SK-N-MC (cell line): ENCODE data around the gene CPA5.
A peak's percentile ranks its signal among the peaks of the same experiment; 100 is the strongest.

Experiments used
- DNase-seq: peaks from one replicate; pipeline ENCODE4 v3.0.0-alpha.2; 2011; ENCODE audit warnings: low read depth, low spot score
- H3K27ac ChIP-seq: fragments of 200-600 bp; sonication (generic); 2 replicates; pipeline ENCODE4 v1.5.1; 2016; ENCODE audit warnings: mixed run types
- H3K36me3 ChIP-seq: fragments of 200-600 bp; sonication (generic); 2 replicates; pipeline ENCODE4 v1.6.1; 2017; ENCODE audit warnings: antibody characterized with exemption, low read length, mixed read lengths; ENCODE audit not compliant: insufficient read depth
- H3K4me3 ChIP-seq: fragments of 200-600 bp; sonication (generic); 2 replicates; pipeline ENCODE4 v1.5.1; 2016
- H3K9ac ChIP-seq: fragments of 200-600 bp; sonication (generic); 2 replicates; pipeline ENCODE4 v1.8.0; 2017; ENCODE audit warnings: mixed run types, mixed read lengths; ENCODE audit not compliant: insufficient read length
- H3K9me3 ChIP-seq: fragments of 200-600 bp; sonication (generic); 2 replicates; pipeline ENCODE4 v1.6.1; 2017; ENCODE audit warnings: low read depth, mild to moderate bottlenecking, antibody characterized with exemption, low read length, moderate library complexity, mixed read lengths
- EZH2 ChIP-seq: fragments of 200-600 bp; sonication (generic); IDR thresholded peaks from one replicate; pipeline ENCODE4 v1.6.1; 2017; ENCODE audit warnings: antibody characterized with exemption
- FOXP2 ChIP-seq: optimal IDR thresholded peaks from 2 replicates; pipeline ENCODE3; 2011; ENCODE audit warnings: mild to moderate bottlenecking, moderate library complexity; ENCODE audit not compliant: insufficient read depth; ENCODE audit errors: extremely low read length, control extremely low read depth
- POLR2AphosphoS5 ChIP-seq: IDR thresholded peaks from 2 replicates; pipeline ENCODE4 v1.6.1; 2012; ENCODE audit warnings: mild to moderate bottlenecking, low read depth, low read length, borderline replicate concordance

Gene CPA5

DNA sequence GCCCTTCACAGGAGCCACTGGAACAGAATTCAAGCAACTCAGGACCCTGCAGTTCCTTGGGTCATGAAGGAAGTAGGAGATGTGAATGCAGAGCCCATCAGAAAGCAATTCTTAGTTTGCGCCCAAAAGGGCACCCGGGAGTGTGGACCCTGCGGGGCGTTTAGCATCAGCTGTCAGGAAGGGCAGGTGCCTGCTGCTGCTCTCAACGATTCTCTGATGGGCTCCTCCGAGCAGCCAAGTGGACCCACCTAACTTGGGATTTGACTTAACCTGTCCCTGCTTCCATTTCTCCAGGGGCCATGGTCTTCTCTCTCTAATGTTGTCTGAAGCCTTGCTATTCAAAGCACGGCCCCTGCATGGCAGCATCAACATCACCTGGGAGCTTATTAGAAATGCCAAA lies 17.1 kb downstream of the CPA5 start:
- Histone ChIP-seq H3K36me3 (no peaks in the 10 kb centered on the region), H3K27ac (no peak overlapping the region), H3K9me3 (0 out of 2 replicates have a peak, but pooled peaks cover 2% of the 10 kb centered on the region), H3K9ac (no peak overlapping the region), H3K4me3 (no peak overlapping the region)
- no peak for DNase-seq
- TF ChIP-seq EZH2 (no peak), FOXP2 (no peak), POLR2AphosphoS5 (no peak)

DNA sequence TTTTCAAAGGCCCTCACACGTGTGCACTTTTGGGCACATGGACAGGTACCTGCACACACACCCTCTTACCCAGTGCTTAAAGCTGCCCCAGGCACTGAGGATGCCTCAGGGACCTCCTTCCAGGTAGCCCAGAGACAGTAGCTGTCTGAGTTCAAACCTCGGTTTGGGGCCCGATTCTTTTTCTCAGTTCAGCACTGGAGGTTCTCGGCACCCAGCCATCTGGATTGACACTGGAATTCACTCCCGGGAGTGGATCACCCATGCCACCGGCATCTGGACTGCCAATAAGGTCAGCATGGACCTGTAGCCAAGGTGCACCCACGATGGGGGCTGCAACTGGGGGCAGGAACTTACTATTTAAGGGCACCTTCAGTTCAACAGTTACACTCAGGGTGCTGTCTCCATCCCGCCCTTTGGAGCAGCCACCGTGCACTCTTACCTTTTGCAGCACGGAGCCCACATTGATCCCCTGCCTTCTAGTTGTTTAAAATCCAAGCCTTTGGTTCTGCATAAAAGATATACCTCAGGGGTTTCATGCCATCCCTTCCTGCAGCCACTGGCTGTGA lies 17.7 kb downstream of the CPA5 start:
- H3K4me3 ChIP-seq, result no peak overlapping the region
- H3K36me3 ChIP-seq, result no peaks in the 10 kb centered on the region
- TF ChIP-seq EZH2, result no peak
- TF ChIP-seq POLR2AphosphoS5, result no peak
- TF ChIP-seq FOXP2, result no peak
- H3K9ac ChIP-seq, result no peak overlapping the region
- DNase-seq, result no peak
- H3K27ac ChIP-seq, result no peak overlapping the region
- 0 out of 2 replicates have a peak, but pooled peaks cover 2% of the 10 kb centered on the region for H3K9me3 ChIP-seq

GRCh38 chr7:130363026-130363847 lies 18.6 kb downstream of the CPA5 start:
- Histone ChIP-seq H3K36me3 (no peaks in the 10 kb centered on the region), H3K9me3 (0 out of 2 replicates have a peak, but pooled peaks cover 2% of the 10 kb centered on the region), H3K27ac (no peak overlapping the region), H3K4me3 (no peak overlapping the region), H3K9ac (no peak overlapping the region)
- TF ChIP-seq EZH2 (no peak), POLR2AphosphoS5 (no peak), FOXP2 (no peak)
- no peak for DNase-seq

DNA sequence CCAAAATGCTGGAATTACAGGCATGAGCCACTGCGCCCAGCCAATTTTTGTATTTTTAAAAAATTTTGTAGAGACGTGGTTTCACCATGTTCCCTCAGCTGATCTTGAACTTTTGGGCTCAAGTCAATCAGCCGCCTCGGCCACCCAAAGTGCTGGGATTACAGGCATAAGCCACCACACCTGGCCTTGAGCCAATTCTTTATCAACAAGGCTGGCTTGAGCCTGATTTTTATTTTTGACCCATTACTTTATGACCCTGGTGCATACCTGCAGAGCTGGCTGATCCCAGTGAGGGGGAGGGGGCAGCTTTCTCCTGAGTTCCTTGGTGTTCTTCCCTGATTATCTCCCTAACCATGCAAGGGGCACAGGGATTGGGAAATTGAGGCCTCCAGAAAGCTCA lies 19.8 kb downstream of the CPA5 start:
- TF ChIP-seq FOXP2 (no peak), EZH2 (no peak), POLR2AphosphoS5 (no peak)
- no peak overlapping the region for H3K9ac ChIP-seq
- H3K36me3 ChIP-seq, result no peaks in the 10 kb centered on the region
- H3K9me3 ChIP-seq, result 0 out of 2 replicates have a peak, but pooled peaks cover 2% of the 10 kb centered on the region
- DNase-seq, result no peak
- no peak overlapping the region for H3K27ac ChIP-seq
- H3K4me3 ChIP-seq, result no peak overlapping the region

GRCh38 chr7:130365088-130365487 lies 20.5 kb downstream of the CPA5 start:
- H3K4me3 ChIP-seq, result peak overlapping the region; percentile 39
- DNase-seq, result peak; percentile 81
- no peak for TF ChIP-seq EZH2
- peak; percentile 32; the same call in 1 of the 2 replicates for TF ChIP-seq POLR2AphosphoS5
- peak; percentile 45 for TF ChIP-seq FOXP2
- H3K9me3 ChIP-seq, result 0 out of 2 replicates have a peak, but pooled peaks cover 2% of the 10 kb centered on the region
- no peaks in the 10 kb centered on the region for H3K36me3 ChIP-seq
- H3K27ac ChIP-seq, result peak overlapping the region; percentile 81
- H3K9ac ChIP-seq, result peak overlapping the region; percentile 26

- 0 out of 2 replicates have a peak, but pooled peaks cover 1% of the 10 kb centered on the region for H3K9me3 ChIP-seq
- H3K9ac ChIP-seq, result peak overlapping the region; percentile 26
- no peaks in the 10 kb centered on the region for H3K36me3 ChIP-seq
- DNase-seq, result no peak
- H3K4me3 ChIP-seq, result peak overlapping the region; percentile 39
- peak overlapping the region; percentile 81; the same call in 1 of the 2 replicates for H3K27ac ChIP-seq
- TF ChIP-seq FOXP2 (no peak), EZH2 (no peak), POLR2AphosphoS5 (0 out of 2 replicates have a peak, but pooled peaks have one; percentile 3)
These were observed 21.2 kb downstream of the CPA5 start for GRCh38 chr7:130365511-130366441.

DNA sequence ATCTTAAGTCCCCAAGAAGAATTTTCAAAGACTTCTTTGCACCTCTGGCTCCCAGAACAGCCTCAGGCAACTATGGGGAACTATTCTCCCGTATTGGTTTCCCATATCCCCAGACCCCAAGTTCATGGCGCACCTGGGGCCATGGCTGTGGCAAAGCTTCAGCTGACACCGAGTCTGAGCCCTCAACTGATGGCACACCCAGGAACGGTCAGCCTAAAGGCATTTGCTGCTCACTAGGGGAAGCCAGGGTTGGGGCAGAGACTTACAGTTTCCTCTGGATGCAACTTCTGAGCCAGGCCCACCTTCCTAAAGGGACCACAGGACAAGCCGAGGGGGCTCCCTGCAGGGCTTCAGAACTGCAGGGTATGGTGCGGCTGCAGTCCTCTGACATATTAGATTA lies 21.9 kb downstream of the CPA5 start:
- TF ChIP-seq FOXP2, result no peak
- no peak for TF ChIP-seq EZH2
- no peak for TF ChIP-seq POLR2AphosphoS5
- H3K9me3 ChIP-seq, result no peaks in the 10 kb centered on the region
- DNase-seq, result no peak
- no peak overlapping the region for H3K9ac ChIP-seq
- no peaks in the 10 kb centered on the region for H3K36me3 ChIP-seq
- no peak overlapping the region for H3K27ac ChIP-seq
- H3K4me3 ChIP-seq, result no peak overlapping the region

DNA sequence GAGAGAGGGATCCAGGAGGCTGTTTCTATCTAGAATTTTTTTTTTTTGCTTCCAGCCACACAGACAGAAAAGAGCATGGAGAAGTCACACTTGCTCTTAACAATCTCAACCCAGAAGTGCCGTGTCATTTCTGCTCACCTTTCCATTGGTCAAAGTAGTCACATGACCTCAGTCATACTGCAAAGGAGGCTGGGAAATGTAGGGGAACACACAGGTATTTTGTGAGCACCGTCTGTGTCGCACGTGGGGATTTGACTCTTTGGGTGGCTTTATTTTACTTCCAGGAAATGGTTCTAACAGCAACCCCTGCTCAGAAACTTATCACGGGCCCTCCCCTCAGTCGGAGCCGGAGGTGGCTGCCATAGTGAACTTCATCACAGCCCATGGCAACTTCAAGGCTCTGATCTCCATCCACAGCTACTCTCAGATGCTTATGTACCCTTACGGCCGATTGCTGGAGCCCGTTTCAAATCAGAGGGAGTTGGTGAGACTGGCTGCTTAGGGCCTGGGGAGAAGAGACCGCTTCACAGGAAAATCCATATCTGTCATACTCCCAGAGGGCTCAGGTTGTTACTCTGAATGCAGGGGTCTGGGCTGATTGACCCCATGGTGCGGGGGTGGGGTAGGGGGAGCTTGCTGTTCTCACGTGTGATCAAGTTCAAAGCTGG lies 22.6 kb downstream of the CPA5 start:
- no peak for DNase-seq
- Histone ChIP-seq H3K9ac (no peak overlapping the region), H3K27ac (no peak overlapping the region), H3K4me3 (no peak overlapping the region), H3K36me3 (no peaks in the 10 kb centered on the region), H3K9me3 (no peaks in the 10 kb centered on the region)
- TF ChIP-seq POLR2AphosphoS5, result no peak
- no peak for TF ChIP-seq EZH2
- no peak for TF ChIP-seq FOXP2
